Neural cell (in vitro differentiated cells): ENCODE data around the gene KCND2. TPM values are rescaled to one million over a fixed set of nuclear protein-coding genes. Genes with fewer than 3 reads are reported as not detected.

Source experiments
- H2AFZ ChIP-seq: fragments of 200-600, 300-800 bp; sonication (generic), shearing (Covaris generic); 2 replicates; pipeline ENCODE4 v1.6.0; 2014; ENCODE audit warnings: low read depth, mild to moderate bottlenecking, antibody characterized with exemption, low read length, moderate library complexity
- H3F3A ChIP-seq: fragments of 200-600 bp; shearing (Covaris generic); 2 replicates; pipeline ENCODE4 v1.6.1; 2016; ENCODE audit warnings: mild to moderate bottlenecking, moderate library complexity, mixed read lengths, antibody characterized with exemption, low read length; ENCODE audit not compliant: insufficient read depth, poor library complexity, severe bottlenecking
- H3K27ac ChIP-seq: fragments of 200-600, 300-800 bp; sonication (generic), shearing (Covaris generic); 2 replicates; pipeline ENCODE4 v1.5.1; 2014; ENCODE audit warnings: mild to moderate bottlenecking, low read length, moderate library complexity
- H3K27me3 ChIP-seq: fragments of 300-800, 200-600 bp; sonication (generic), shearing (Covaris generic); 2 replicates; pipeline ENCODE4 v1.6.0; 2014; ENCODE audit warnings: mild to moderate bottlenecking, low read depth, low read length, moderate library complexity; ENCODE audit not compliant: insufficient read depth
- H3K36me3 ChIP-seq: fragments of 300-800, 200-600 bp; sonication (generic), shearing (Covaris generic); 2 replicates; pipeline ENCODE4 v1.5.1; 2014; ENCODE audit warnings: mild to moderate bottlenecking, antibody characterized with exemption, low read length, moderate library complexity; ENCODE audit not compliant: insufficient read depth
- H3K4me2 ChIP-seq: fragments of 300-800, 200-600 bp; sonication (generic), shearing (Covaris generic); 2 replicates; pipeline ENCODE4 v1.6.0; 2014; ENCODE audit warnings: mild to moderate bottlenecking, low read length
- H3K4me3 ChIP-seq: fragments of 300-800, 200-600 bp; sonication (generic), shearing (Covaris generic); 2 replicates; pipeline ENCODE4 v1.5.1; 2014; ENCODE audit warnings: mild to moderate bottlenecking, low read length, moderate library complexity
- H3K79me2 ChIP-seq: fragments of 200-600 bp; shearing (Covaris generic); replicated peaks from 2 replicates; pipeline ENCODE4 v1.6.0; 2014; ENCODE audit warnings: mild to moderate bottlenecking, low read length, moderate library complexity; ENCODE audit not compliant: insufficient read depth
- H3K9ac ChIP-seq: fragments of 300-800, 200-600 bp; sonication (generic), shearing (Covaris generic); 2 replicates; pipeline ENCODE4 v1.6.1; 2016; ENCODE audit warnings: mild to moderate bottlenecking, low read length, mixed read lengths
- H3K9me2 ChIP-seq: fragments of 200-600 bp; shearing (Covaris generic); 2 replicates; pipeline ENCODE4 v1.6.1; 2016; ENCODE audit warnings: mild to moderate bottlenecking, low read length, mixed read lengths; ENCODE audit not compliant: insufficient read depth
- H3K9me3 ChIP-seq: fragments of 200-600, 300-800 bp; sonication (generic), shearing (Covaris generic); 2 replicates; pipeline ENCODE4 v1.6.1; 2016; ENCODE audit warnings: mild to moderate bottlenecking, mixed run types, low read length, moderate library complexity, mixed read lengths
- H4K20me1 ChIP-seq: fragments of 200-600 bp; shearing (Covaris generic); 2 replicates; pipeline ENCODE4 v1.6.1; 2016; ENCODE audit warnings: mild to moderate bottlenecking, mixed run types; ENCODE audit not compliant: insufficient read depth
- EP300 ChIP-seq: fragments of 450-650 bp; conservative IDR thresholded peaks from 2 replicates; pipeline ENCODE4 v1.6.1; 2014; ENCODE audit warnings: antibody characterized with exemption, mild to moderate bottlenecking, moderate library complexity; ENCODE audit not compliant: poor library complexity, severe bottlenecking
- EZH2 ChIP-seq: fragments of 200-600, 300-800 bp; shearing (Covaris generic), sonication (generic); IDR thresholded peaks from 2 replicates; pipeline ENCODE4 v1.6.1; 2014; ENCODE audit warnings: antibody characterized with exemption, low read length, borderline replicate concordance, mild to moderate bottlenecking; ENCODE audit not compliant: insufficient read depth, poor library complexity, severe bottlenecking
- MXI1 ChIP-seq: fragments of 450-650 bp; conservative IDR thresholded peaks from 2 replicates; pipeline ENCODE4 v1.6.1; 2014; ENCODE audit warnings: antibody characterized with exemption, mild to moderate bottlenecking; ENCODE audit not compliant: poor library complexity, severe bottlenecking
- POLR2AphosphoS5 ChIP-seq: IDR thresholded peaks from 2 replicates; pipeline ENCODE4 v1.6.1; 2012
- RAD21 ChIP-seq: fragments of 450-650 bp; conservative IDR thresholded peaks from 2 replicates; pipeline ENCODE4 v1.6.1; 2014; ENCODE audit warnings: antibody characterized with exemption, mild to moderate bottlenecking, moderate library complexity
- SMC3 ChIP-seq: fragments of 450-650 bp; conservative IDR thresholded peaks from 2 replicates; pipeline ENCODE4 v1.6.1; 2014; ENCODE audit warnings: antibody characterized with exemption, mild to moderate bottlenecking, moderate library complexity; ENCODE audit not compliant: poor library complexity
- TAF1 ChIP-seq: IDR thresholded peaks from 2 replicates; pipeline ENCODE4 v1.6.1; 2012; ENCODE audit warnings: low read depth
- polyA plus RNA-seq: library from polyadenylated mRNA; depleted of rRNA; stranded (reverse); fragments of >200 nt; gene quantifications from 2 replicates; pipeline ENCODE4 v1.2.3, GENCODE V29; 2014
- TF ChIP-seq, protein P1 (sequence below): fragments of 450-650 bp; IDR thresholded peaks from 2 replicates; pipeline ENCODE4 v1.5.1; 2014; ENCODE audit warnings: antibody characterized with exemption, mild to moderate bottlenecking, moderate library complexity; ENCODE audit not compliant: poor library complexity, severe bottlenecking
- TF ChIP-seq, protein P2 (sequence below): IDR thresholded peaks from 2 replicates; pipeline ENCODE4 v1.6.1; 2012; ENCODE audit warnings: borderline replicate concordance

Gene KCND2
- polyA plus RNA-seq, 1 donor from 2014 or later, result 11.0 TPM

DNA sequence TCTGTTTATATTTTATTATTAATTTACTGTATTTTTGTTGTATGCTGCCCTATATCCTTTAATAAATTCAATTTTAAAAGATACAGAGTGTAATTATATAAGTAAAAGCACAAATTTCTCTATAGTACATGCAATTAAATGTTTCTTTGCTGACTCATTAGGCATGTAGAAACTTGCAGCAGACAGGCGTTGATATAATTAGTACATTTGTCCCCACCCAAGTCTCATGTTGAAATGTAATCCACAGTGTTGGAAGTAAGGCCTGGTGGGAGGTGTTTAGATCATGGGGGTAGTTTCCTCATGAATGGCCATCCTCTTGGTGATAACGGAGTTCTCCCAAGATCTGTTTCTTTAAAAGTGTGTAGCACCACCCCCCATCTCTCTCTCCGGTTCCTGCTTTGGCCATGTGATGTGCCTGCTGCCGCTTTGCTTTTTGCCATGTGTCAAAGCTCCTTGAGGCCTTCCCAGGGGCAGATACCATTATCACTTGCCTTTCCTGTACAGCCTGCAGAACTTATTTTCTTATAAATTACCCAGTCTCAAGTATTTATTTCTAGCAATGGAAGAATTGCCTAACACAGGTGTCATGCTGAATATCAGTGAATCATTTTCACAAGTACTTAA is 521.2 kb downstream of the KCND2 start:
- Histone ChIP-seq H4K20me1 (no peaks in the 10 kb centered on the region), H3K9me2 (no peaks in the 10 kb centered on the region), H3K27ac (no peak overlapping the region), H2AFZ (no peak overlapping the region), H3K4me2 (no peak overlapping the region), H3K4me3 (no peak overlapping the region), H3F3A (no peaks in the 10 kb centered on the region), H3K36me3 (no peaks in the 10 kb centered on the region), H3K27me3 (no peaks in the 10 kb centered on the region), H3K79me2 (no peaks in the 10 kb centered on the region), H3K9me3 (no peaks in the 10 kb centered on the region), H3K9ac (no peak overlapping the region)
- TF ChIP-seq POLR2AphosphoS5 (no peak), MXI1 (no peak), TAF1 (no peak), SMC3 (no peak), EP300 (no peak), EZH2 (no peak), RAD21 (no peak)
- TF ChIP-seq, protein P1, sequence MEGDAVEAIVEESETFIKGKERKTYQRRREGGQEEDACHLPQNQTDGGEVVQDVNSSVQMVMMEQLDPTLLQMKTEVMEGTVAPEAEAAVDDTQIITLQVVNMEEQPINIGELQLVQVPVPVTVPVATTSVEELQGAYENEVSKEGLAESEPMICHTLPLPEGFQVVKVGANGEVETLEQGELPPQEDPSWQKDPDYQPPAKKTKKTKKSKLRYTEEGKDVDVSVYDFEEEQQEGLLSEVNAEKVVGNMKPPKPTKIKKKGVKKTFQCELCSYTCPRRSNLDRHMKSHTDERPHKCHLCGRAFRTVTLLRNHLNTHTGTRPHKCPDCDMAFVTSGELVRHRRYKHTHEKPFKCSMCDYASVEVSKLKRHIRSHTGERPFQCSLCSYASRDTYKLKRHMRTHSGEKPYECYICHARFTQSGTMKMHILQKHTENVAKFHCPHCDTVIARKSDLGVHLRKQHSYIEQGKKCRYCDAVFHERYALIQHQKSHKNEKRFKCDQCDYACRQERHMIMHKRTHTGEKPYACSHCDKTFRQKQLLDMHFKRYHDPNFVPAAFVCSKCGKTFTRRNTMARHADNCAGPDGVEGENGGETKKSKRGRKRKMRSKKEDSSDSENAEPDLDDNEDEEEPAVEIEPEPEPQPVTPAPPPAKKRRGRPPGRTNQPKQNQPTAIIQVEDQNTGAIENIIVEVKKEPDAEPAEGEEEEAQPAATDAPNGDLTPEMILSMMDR, result no peak
- TF ChIP-seq, protein P2, sequence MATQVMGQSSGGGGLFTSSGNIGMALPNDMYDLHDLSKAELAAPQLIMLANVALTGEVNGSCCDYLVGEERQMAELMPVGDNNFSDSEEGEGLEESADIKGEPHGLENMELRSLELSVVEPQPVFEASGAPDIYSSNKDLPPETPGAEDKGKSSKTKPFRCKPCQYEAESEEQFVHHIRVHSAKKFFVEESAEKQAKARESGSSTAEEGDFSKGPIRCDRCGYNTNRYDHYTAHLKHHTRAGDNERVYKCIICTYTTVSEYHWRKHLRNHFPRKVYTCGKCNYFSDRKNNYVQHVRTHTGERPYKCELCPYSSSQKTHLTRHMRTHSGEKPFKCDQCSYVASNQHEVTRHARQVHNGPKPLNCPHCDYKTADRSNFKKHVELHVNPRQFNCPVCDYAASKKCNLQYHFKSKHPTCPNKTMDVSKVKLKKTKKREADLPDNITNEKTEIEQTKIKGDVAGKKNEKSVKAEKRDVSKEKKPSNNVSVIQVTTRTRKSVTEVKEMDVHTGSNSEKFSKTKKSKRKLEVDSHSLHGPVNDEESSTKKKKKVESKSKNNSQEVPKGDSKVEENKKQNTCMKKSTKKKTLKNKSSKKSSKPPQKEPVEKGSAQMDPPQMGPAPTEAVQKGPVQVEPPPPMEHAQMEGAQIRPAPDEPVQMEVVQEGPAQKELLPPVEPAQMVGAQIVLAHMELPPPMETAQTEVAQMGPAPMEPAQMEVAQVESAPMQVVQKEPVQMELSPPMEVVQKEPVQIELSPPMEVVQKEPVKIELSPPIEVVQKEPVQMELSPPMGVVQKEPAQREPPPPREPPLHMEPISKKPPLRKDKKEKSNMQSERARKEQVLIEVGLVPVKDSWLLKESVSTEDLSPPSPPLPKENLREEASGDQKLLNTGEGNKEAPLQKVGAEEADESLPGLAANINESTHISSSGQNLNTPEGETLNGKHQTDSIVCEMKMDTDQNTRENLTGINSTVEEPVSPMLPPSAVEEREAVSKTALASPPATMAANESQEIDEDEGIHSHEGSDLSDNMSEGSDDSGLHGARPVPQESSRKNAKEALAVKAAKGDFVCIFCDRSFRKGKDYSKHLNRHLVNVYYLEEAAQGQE, result no peak

DNA sequence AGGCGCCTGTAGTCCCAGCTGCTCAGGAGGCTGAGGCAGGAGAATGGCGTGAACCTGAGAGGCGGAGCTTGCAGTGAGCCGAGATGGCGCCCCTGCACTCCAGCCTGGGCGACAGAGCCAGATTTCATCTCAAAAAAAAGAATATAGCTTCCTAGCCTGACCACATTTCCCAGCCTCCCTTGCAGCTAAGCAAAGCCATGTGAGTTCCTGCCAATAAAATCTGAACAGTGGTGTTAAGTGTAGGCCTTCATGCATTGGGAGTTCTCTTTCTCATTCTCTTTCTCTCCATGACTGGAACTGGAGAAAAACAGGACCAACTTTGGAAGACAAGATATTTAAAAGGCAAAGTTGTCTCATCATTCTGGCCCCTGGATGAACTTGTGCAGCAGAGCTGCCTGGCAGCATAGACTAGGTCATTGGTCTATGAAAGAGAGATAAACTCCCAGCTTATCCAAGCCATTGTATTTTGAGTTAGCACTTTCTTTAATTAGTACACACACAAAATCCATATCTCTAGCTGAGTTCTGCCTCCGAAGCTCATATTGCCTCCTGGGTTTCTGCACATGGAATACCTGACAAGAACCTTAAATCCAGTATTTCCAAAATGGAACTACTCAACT is 524.2 kb downstream of the KCND2 start:
- H3K4me2 ChIP-seq, result no peak overlapping the region
- TF ChIP-seq SMC3 (no peak), MXI1 (no peak), TAF1 (no peak), EP300 (no peak), POLR2AphosphoS5 (no peak), EZH2 (no peak), RAD21 (no peak)
- TF ChIP-seq, protein P1, result no peak
- TF ChIP-seq, protein P2, result no peak

More for the DNA sequence above, 524.2 kb downstream of the KCND2 start:
- no peaks in the 10 kb centered on the region for H3K9me3 ChIP-seq
- no peaks in the 10 kb centered on the region for H3K27me3 ChIP-seq
- no peaks in the 10 kb centered on the region for H3K79me2 ChIP-seq
- no peak overlapping the region for H2AFZ ChIP-seq
- no peak overlapping the region for H3K27ac ChIP-seq
- H3K4me3 ChIP-seq, result no peak overlapping the region
- H3K9ac ChIP-seq, result no peak overlapping the region
- no peaks in the 10 kb centered on the region for H3K36me3 ChIP-seq
- H4K20me1 ChIP-seq, result no peaks in the 10 kb centered on the region
- H3F3A ChIP-seq, result no peaks in the 10 kb centered on the region
- H3K9me2 ChIP-seq, result no peaks in the 10 kb centered on the region
